NT2/D1 (cell line): Measurements from ENCODE around the gene INS.

Experiments
- YY1 ChIP-seq: IDR thresholded peaks from 2 replicates; pipeline ENCODE4 v1.6.1; 2011; ENCODE audit not compliant: insufficient read length, insufficient read depth
- ZNF274 ChIP-seq: IDR thresholded peaks from 2 replicates; pipeline ENCODE4 v1.6.1; 2011; ENCODE audit warnings: mild to moderate bottlenecking, low read depth, low read length

DNA sequence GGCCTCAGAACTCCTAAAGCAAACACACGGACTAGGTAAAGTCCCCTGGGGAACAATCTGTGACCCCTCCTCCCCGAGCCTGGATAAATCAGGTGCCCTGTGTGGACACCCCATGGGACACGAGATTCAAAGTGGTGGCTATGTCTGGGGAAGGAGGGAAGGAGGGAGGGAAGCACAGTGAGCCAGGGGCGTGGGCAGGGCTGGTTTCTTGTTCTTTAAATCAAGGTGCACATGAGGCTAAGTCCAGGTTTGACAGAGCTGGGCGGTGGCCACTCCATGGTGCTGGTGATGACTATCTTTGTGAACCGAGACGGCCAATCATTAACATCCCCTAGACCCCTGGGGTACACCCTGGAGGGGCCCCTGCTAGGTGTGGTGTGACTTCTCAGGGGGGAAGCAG is 30.9 kb upstream of the INS start:
- TF ChIP-seq YY1 (no peak), ZNF274 (no peak)
